ENCODE results near the gene DCHS2. TPM values are rescaled to one million over a fixed set of nuclear protein-coding genes. Genes with fewer than 3 reads are reported as not detected.

The DCHS2 gene
- total RNA-seq, 4 donors from 2014 or later = 0.27 to 0.84 (median 0.38) TPM

GRCh38 chr4:154183264-154183663 lies 308.3 kb downstream of the DCHS2 start:
- DNase-seq (ENCODE audit: low spot score in 2 of 2) = no peak
- intact Hi-C loops (cut with DNase I; ENCODE audit: low total_unique reads) = no loop called here
- 72 to 80% methylated on average over 1 of the region's 1 CpG for WGBS, 2 donors
- no peak overlapping the region for H3K4me3 ChIP-seq (ENCODE audit: low read depth, poor library complexity, severe bottlenecking)
- TF ChIP-seq POLR2A (IDR thresholded peaks at IDR 0.05) = no peak
- TF ChIP-seq CTCF (IDR thresholded peaks at IDR 0.05) = no peak

Other genes with a start within 250 kb of the DCHS2 start
- gene PLRG1, start 58.6 kb upstream of the DCHS2 start, total RNA-seq = 10 to 100 TPM; 30.3 to 42.4 (median 31.9) TPM
- not detected for gene FGB, start 71.2 kb upstream of the DCHS2 start, total RNA-seq
- not detected for gene FGA, start 98.9 kb upstream of the DCHS2 start, total RNA-seq
- gene FGG, start 120.9 kb upstream of the DCHS2 start, total RNA-seq = not detected